ENCODE data around the gene ATXN1L.
"Not testable (repeated sequence)": the region's sequence is repeated elsewhere in the genome, so short reads cannot be mapped to it uniquely, and the experiment has no call there.

The ATXN1L gene

GRCh38 chr16:71852561-71852960, 6.8 kb downstream of the ATXN1L start:
- no peak for DNase-seq

GRCh38 chr16:71853413-71853812, 7.6 kb downstream of the ATXN1L start:
- DNase-seq = no peak

- no peak for DNase-seq
Measured at GRCh38 chr16:71854369-71854948, 8.7 kb downstream of the ATXN1L start.

- no peak for DNase-seq
Measured at GRCh38 chr16:71855937-71856662, 10.3 kb downstream of the ATXN1L start.

GRCh38 chr16:71859762-71860521, 14.2 kb downstream of the ATXN1L start:
- no peak for DNase-seq

GRCh38 chr16:71863995-71864394, 18.2 kb downstream of the ATXN1L start:
- DNase-seq = no peak

GRCh38 chr16:71865173-71865863, 19.5 kb downstream of the ATXN1L start:
- no peak for DNase-seq

- not testable (repeated sequence) for DNase-seq
Measured at GRCh38 chr16:71867175-71867574, 21.4 kb downstream of the ATXN1L start.

- peak; percentile 13 for DNase-seq
Measured at GRCh38 chr16:71867939-71868338, 22.2 kb downstream of the ATXN1L start.

- no peak for DNase-seq
Measured at GRCh38 chr16:71869089-71869488, 23.3 kb downstream of the ATXN1L start.

- no peak for DNase-seq
Measured at GRCh38 chr16:71870818-71871217, 25.0 kb downstream of the ATXN1L start.

GRCh38 chr16:71873199-71873598, 27.4 kb downstream of the ATXN1L start:
- no peak for DNase-seq

GRCh38 chr16:71878911-71879310, 33.1 kb downstream of the ATXN1L start:
- DNase-seq = no peak

- DNase-seq = no peak
Measured at GRCh38 chr16:71880176-71880575, 34.4 kb downstream of the ATXN1L start.

- DNase-seq = peak; percentile 88
Measured at GRCh38 chr16:71882505-71883167, 36.9 kb downstream of the ATXN1L start.

GRCh38 chr16:71883168-71883848, 37.5 kb downstream of the ATXN1L start:
- peak; percentile 56 for DNase-seq

GRCh38 chr16:71883849-71884638, 38.3 kb downstream of the ATXN1L start, which contains the start of gene ZNF821:
TSS of gene ZNF821 (minus strand) at chr16:71884182. CDS start at chr16:71879946, 4,236 bp downstream.
- DNase-seq = peak; percentile 93

- no peak for DNase-seq
Measured at GRCh38 chr16:71885261-71885650, 39.5 kb downstream of the ATXN1L start.

GRCh38 chr16:71889147-71889546, 43.4 kb downstream of the ATXN1L start:
- DNase-seq = no peak

GRCh38 chr16:71893888-71894228, 48.1 kb downstream of the ATXN1L start:
- no peak for DNase-seq

GRCh38 chr16:71894229-71894920, 48.6 kb downstream of the ATXN1L start:
- DNase-seq = peak; percentile 56

Measured in NCI-H82 (cell line).